ENCODE data around the gene STON2.
"Not testable (repeated sequence)": the region's sequence is repeated elsewhere in the genome, so short reads cannot be mapped to it uniquely, and the experiment has no call there.

Gene STON2

GRCh38 chr14:81384900-81385299, 15.2 kb downstream of the STON2 start:
- no peak for DNase-seq (ENCODE audit: low read depth in 2 of 2)

GRCh38 chr14:81382517-81383225, 17.5 kb downstream of the STON2 start:
- DNase-seq (ENCODE audit: low read depth in 2 of 2) = no peak

GRCh38 chr14:81380009-81380408, 20.1 kb downstream of the STON2 start:
- not testable (repeated sequence) for DNase-seq (ENCODE audit: low read depth in 2 of 2)

GRCh38 chr14:81371802-81372201, 28.3 kb downstream of the STON2 start:
- no peak for DNase-seq (ENCODE audit: low read depth in 2 of 2)

GRCh38 chr14:81367563-81367962, 32.6 kb downstream of the STON2 start:
- no peak for DNase-seq (ENCODE audit: low read depth in 2 of 2)

GRCh38 chr14:81366884-81367283, 33.2 kb downstream of the STON2 start:
- DNase-seq (ENCODE audit: low read depth in 2 of 2) = no peak

GRCh38 chr14:81366214-81366613, 33.9 kb downstream of the STON2 start:
- no peak for DNase-seq (ENCODE audit: low read depth in 2 of 2)

GRCh38 chr14:81363746-81364378, 36.3 kb downstream of the STON2 start:
- no peak for DNase-seq (ENCODE audit: low read depth in 2 of 2)

- DNase-seq (ENCODE audit: low read depth in 2 of 2) = no peak
These were observed 46.3 kb downstream of the STON2 start for GRCh38 chr14:81353691-81354323.

- DNase-seq (ENCODE audit: low read depth in 2 of 2) = no peak
These were observed 47.7 kb downstream of the STON2 start for GRCh38 chr14:81352413-81352812.

- no peak for DNase-seq (ENCODE audit: low read depth in 2 of 2)
These were observed 48.9 kb downstream of the STON2 start for GRCh38 chr14:81351205-81351604.

- no peak for DNase-seq (ENCODE audit: low read depth in 2 of 2)
These were observed 49.6 kb downstream of the STON2 start for GRCh38 chr14:81350344-81351130.

- DNase-seq (ENCODE audit: low read depth in 2 of 2) = no peak
These were observed 52.1 kb downstream of the STON2 start for GRCh38 chr14:81348061-81348460.

- DNase-seq (ENCODE audit: low read depth in 2 of 2) = no peak
These were observed 54.3 kb downstream of the STON2 start for GRCh38 chr14:81345781-81346180.

GRCh38 chr14:81344481-81345160, 55.5 kb downstream of the STON2 start:
- no peak for DNase-seq (ENCODE audit: low read depth in 2 of 2)

GRCh38 chr14:81343701-81344100, 56.4 kb downstream of the STON2 start:
- DNase-seq (ENCODE audit: low read depth in 2 of 2) = no peak

- DNase-seq (ENCODE audit: low read depth in 2 of 2) = no peak
These were observed 57.1 kb downstream of the STON2 start for GRCh38 chr14:81342850-81343580.

GRCh38 chr14:81341781-81342180, 58.3 kb downstream of the STON2 start:
- DNase-seq (ENCODE audit: low read depth in 2 of 2) = no peak

GRCh38 chr14:81341370-81341769, 58.8 kb downstream of the STON2 start:
- no peak for DNase-seq (ENCODE audit: low read depth in 2 of 2)

- no peak for DNase-seq (ENCODE audit: low read depth in 2 of 2)
These were observed 59.9 kb downstream of the STON2 start for GRCh38 chr14:81340201-81340600.

GRCh38 chr14:81337073-81337472, 63.1 kb downstream of the STON2 start:
- no peak for DNase-seq (ENCODE audit: low read depth in 2 of 2)
